Liver (tissue), 9 donors: Measurements from ENCODE around the gene FGF11. TPM values are rescaled to one million over a fixed set of nuclear protein-coding genes. Genes with fewer than 3 reads are reported as not detected.

Experiments
- DNase-seq: peaks from one replicate; pipeline ENCODE4 v3.0.0-alpha.2; 2017; ENCODE audit warnings: low spot score
- H3K27ac ChIP-seq, 2 donors: one replicate each; pipeline ENCODE4 v1.7.0; 2013; ENCODE audit warnings: inconsistent platforms in 2 of 2, low read length in 2 of 2, control low read depth in 1 of 2, low read depth in 1 of 2, mild to moderate bottlenecking in 1 of 2
- H3K27me3 ChIP-seq, 4 donors: one replicate each; pipeline versions ENCODE4 v1.6.1 to v1.7.0; 2013; ENCODE audit warnings: low read length in 3 of 4, inconsistent platforms in 1 of 4, mild to moderate bottlenecking in 1 of 4, moderate library complexity in 1 of 4; ENCODE audit not compliant: control insufficient read depth in 4 of 4, insufficient read depth in 4 of 4
- H3K36me3 ChIP-seq, 4 donors: one replicate each; pipeline versions ENCODE4 v1.6.1 to v1.7.0; 2013; ENCODE audit warnings: low read length in 3 of 4, mild to moderate bottlenecking in 3 of 4, low read depth in 1 of 4, moderate library complexity in 1 of 4; ENCODE audit not compliant: control insufficient read depth in 4 of 4, insufficient read depth in 3 of 4
- H3K4me1 ChIP-seq, 4 donors: one replicate each; pipeline versions ENCODE4 v1.6.1 to v1.7.0; 2013; ENCODE audit warnings: low read length in 3 of 4, mild to moderate bottlenecking in 3 of 4, moderate library complexity in 1 of 4; ENCODE audit not compliant: control insufficient read depth in 4 of 4, insufficient read depth in 4 of 4
- H3K4me3 ChIP-seq, 3 donors: one replicate each; pipeline versions ENCODE4 v1.6.1 to v1.7.0; 2013; ENCODE audit warnings: low read length in 3 of 3, control low read depth in 1 of 3, low read depth in 1 of 3, mild to moderate bottlenecking in 1 of 3
- H3K9ac ChIP-seq, 2 donors: one replicate each; pipeline ENCODE4 v1.7.0; 2013; ENCODE audit warnings: low read length in 2 of 2, mild to moderate bottlenecking in 2 of 2, moderate library complexity in 2 of 2, control low read depth in 1 of 2, low read depth in 1 of 2
- H3K9me3 ChIP-seq, 4 donors: one replicate each; pipeline versions ENCODE4 v1.6.1 to v1.7.0; 2013; ENCODE audit warnings: low read length in 3 of 4; ENCODE audit not compliant: control insufficient read depth in 4 of 4
- EGR1 ChIP-seq, 2 donors: IDR thresholded peaks; 2 replicates each; pipeline ENCODE4 v1.6.1; 2016 to 2018; ENCODE audit warnings: antibody characterized with exemption in 2 of 2, low read depth in 2 of 2
- FOXA1 ChIP-seq: IDR thresholded peaks from 2 replicates; pipeline ENCODE4 v1.6.1; 2016; ENCODE audit warnings: antibody characterized with exemption
- FOXA2 ChIP-seq: IDR thresholded peaks from 2 replicates; pipeline ENCODE4 v1.6.1; 2016; ENCODE audit warnings: antibody characterized with exemption
- GABPA ChIP-seq, 2 donors: IDR thresholded peaks in 1 of 2; conservative IDR thresholded peaks in 1 of 2; 2 replicates each; pipeline ENCODE4 v1.6.1; 2016; ENCODE audit warnings: antibody characterized with exemption in 2 of 2, mild to moderate bottlenecking in 1 of 2, moderate library complexity in 1 of 2
- HNF4A ChIP-seq, 2 donors: conservative IDR thresholded peaks; 2 replicates each; pipeline ENCODE4 v1.6.1; 2016; ENCODE audit warnings: antibody characterized with exemption in 2 of 2, mild to moderate bottlenecking in 2 of 2
- HNF4G ChIP-seq: IDR thresholded peaks from 2 replicates; pipeline ENCODE4 v1.6.1; 2016; ENCODE audit warnings: antibody characterized with exemption
- JUND ChIP-seq, 2 donors: IDR thresholded peaks; 2 replicates each; pipeline ENCODE4 v1.6.1; 2016; ENCODE audit warnings: antibody characterized with exemption in 2 of 2
- NR2F2 ChIP-seq: IDR thresholded peaks from 2 replicates; pipeline ENCODE4 v1.6.1; 2016; ENCODE audit warnings: antibody characterized with exemption
- RAD21 ChIP-seq, 2 donors: IDR thresholded peaks; 2 replicates each; pipeline ENCODE4 v1.6.1; 2016; ENCODE audit warnings: antibody characterized with exemption in 2 of 2, mild to moderate bottlenecking in 2 of 2
- RXRA ChIP-seq, 2 donors: IDR thresholded peaks; 2 replicates each; pipeline ENCODE4 v1.6.1; 2017 to 2018; ENCODE audit warnings: antibody characterized with exemption in 2 of 2, mild to moderate bottlenecking in 1 of 2
- SP1 ChIP-seq: IDR thresholded peaks from 2 replicates; pipeline ENCODE4 v1.6.1; 2018; ENCODE audit warnings: antibody characterized with exemption, mild to moderate bottlenecking
- TAF1 ChIP-seq: conservative IDR thresholded peaks from 2 replicates; pipeline ENCODE4 v1.6.1; 2016; ENCODE audit warnings: antibody characterized with exemption, mild to moderate bottlenecking
- YY1 ChIP-seq: IDR thresholded peaks from 2 replicates; pipeline ENCODE4 v1.6.1; 2016; ENCODE audit warnings: antibody characterized with exemption, mild to moderate bottlenecking
- WGBS: extraction: QIAGEN DNeasy Blood & Tissue Kit; methylation state at CpG from one replicate; pipeline ENCODE4 v1.1.7; 2013; 5-methylcytosine and 5-hydroxymethylcytosine counted together
- polyA plus RNA-seq, 2 donors: library from polyadenylated mRNA; stranded (reverse) in 1 of 2; unstranded in 1 of 2; fragments of 200-250 nt in 1 of 2; fragments of >200 nt in 1 of 2; fragmentation: Nextera tagmentation in 1 of 2; extraction: Ambion mirVana in 1 of 2; gene quantifications; one replicate each; pipeline versions ENCODE4 v1.2.1 to v1.2.3, GENCODE V29; 2013 to 2015
- total RNA-seq, 2 donors: library from RNA; depleted of rRNA; stranded (reverse); fragments of >200 nt; gene quantifications; one replicate each; pipeline ENCODE4 v1.2.3, GENCODE V29; 2014
- TF ChIP-seq, protein P1 (sequence below): IDR thresholded peaks from 2 replicates; pipeline ENCODE4 v1.6.1; 2016; ENCODE audit warnings: antibody characterized with exemption
- TF ChIP-seq, protein P2 (sequence below): fragments of 150-350 bp; IDR thresholded peaks from 2 replicates; pipeline ENCODE4 v1.5.1; 2017; ENCODE audit warnings: improper control_type of control experiment, low read depth, low read length; ENCODE audit not compliant: missing input control
- TF ChIP-seq, protein P3 (sequence below): IDR thresholded peaks from 2 replicates; pipeline ENCODE4 v1.6.1; 2016; ENCODE audit warnings: antibody characterized with exemption
- TF ChIP-seq, protein P4 (sequence below): IDR thresholded peaks from 2 replicates; pipeline ENCODE4 v1.6.1; 2016; ENCODE audit warnings: antibody characterized with exemption, mild to moderate bottlenecking
- TF ChIP-seq, protein P5 (sequence below): IDR thresholded peaks from 2 replicates; pipeline ENCODE4 v1.6.1; 2016; ENCODE audit warnings: antibody characterized with exemption
- donor health status: healthy.
- donor health status: healthy.
- donor health status: healthy.
- donor health status: healthy.
- donor health status: healthy.

Gene FGF11
- total and polyA plus RNA-seq, 4 donors = 0.17 to 0.25 (median 0.20) TPM

DNA sequence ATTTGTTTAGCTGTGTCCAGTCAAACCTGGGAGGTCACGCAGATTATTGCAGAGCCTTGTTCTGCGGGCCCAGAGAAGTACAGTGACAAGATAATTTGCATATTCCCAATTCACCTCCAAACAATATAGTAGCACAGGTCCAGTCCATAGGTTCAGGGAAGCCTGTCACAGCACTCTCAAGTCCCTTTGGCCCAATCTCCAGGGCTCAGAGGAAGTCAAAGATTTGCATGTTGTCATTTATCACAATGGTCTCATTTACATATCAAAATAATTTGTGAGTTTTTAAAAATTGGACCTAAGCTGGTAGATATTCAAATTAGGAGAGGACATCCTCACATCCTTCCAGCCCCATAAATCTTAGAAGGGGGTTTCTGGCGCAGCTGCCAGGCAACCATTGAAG, 28.2 kb downstream of the FGF11 start:
- peaks cover 0 to 8% (median 3%) of the 10 kb centered on the region in 4 donors for H3K36me3 ChIP-seq
- H3K27me3 ChIP-seq = no peaks in the 10 kb centered on the region
- TF ChIP-seq YY1 (no peak), RXRA (IDR thresholded peaks at IDR 0.05) (no peak), NR2F2 (no peak), RAD21 (IDR thresholded peaks at IDR 0.05) (no peak), FOXA2 (no peak), EGR1 (IDR thresholded peaks at IDR 0.05; ENCODE audit: low read depth in 2 of 2) (no peak), GABPA (IDR thresholded peaks at IDR 0.05 in 1 of 2, conservative IDR thresholded peaks at IDR 0.05 in 1 of 2) (no peak), FOXA1 (no peak), SP1 (no peak), TAF1 (no peak), HNF4A (conservative IDR thresholded peaks at IDR 0.05) (no peak), HNF4G (no peak), JUND (IDR thresholded peaks at IDR 0.05) (no peak)
- TF ChIP-seq, protein P1, sequence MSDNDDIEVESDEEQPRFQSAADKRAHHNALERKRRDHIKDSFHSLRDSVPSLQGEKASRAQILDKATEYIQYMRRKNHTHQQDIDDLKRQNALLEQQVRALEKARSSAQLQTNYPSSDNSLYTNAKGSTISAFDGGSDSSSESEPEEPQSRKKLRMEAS = no peak
- TF ChIP-seq, protein P2, sequence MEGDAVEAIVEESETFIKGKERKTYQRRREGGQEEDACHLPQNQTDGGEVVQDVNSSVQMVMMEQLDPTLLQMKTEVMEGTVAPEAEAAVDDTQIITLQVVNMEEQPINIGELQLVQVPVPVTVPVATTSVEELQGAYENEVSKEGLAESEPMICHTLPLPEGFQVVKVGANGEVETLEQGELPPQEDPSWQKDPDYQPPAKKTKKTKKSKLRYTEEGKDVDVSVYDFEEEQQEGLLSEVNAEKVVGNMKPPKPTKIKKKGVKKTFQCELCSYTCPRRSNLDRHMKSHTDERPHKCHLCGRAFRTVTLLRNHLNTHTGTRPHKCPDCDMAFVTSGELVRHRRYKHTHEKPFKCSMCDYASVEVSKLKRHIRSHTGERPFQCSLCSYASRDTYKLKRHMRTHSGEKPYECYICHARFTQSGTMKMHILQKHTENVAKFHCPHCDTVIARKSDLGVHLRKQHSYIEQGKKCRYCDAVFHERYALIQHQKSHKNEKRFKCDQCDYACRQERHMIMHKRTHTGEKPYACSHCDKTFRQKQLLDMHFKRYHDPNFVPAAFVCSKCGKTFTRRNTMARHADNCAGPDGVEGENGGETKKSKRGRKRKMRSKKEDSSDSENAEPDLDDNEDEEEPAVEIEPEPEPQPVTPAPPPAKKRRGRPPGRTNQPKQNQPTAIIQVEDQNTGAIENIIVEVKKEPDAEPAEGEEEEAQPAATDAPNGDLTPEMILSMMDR = no peak
- TF ChIP-seq, protein P3, sequence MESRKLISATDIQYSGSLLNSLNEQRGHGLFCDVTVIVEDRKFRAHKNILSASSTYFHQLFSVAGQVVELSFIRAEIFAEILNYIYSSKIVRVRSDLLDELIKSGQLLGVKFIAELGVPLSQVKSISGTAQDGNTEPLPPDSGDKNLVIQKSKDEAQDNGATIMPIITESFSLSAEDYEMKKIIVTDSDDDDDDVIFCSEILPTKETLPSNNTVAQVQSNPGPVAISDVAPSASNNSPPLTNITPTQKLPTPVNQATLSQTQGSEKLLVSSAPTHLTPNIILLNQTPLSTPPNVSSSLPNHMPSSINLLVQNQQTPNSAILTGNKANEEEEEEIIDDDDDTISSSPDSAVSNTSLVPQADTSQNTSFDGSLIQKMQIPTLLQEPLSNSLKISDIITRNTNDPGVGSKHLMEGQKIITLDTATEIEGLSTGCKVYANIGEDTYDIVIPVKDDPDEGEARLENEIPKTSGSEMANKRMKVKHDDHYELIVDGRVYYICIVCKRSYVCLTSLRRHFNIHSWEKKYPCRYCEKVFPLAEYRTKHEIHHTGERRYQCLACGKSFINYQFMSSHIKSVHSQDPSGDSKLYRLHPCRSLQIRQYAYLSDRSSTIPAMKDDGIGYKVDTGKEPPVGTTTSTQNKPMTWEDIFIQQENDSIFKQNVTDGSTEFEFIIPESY = no peak
- TF ChIP-seq, protein P4, sequence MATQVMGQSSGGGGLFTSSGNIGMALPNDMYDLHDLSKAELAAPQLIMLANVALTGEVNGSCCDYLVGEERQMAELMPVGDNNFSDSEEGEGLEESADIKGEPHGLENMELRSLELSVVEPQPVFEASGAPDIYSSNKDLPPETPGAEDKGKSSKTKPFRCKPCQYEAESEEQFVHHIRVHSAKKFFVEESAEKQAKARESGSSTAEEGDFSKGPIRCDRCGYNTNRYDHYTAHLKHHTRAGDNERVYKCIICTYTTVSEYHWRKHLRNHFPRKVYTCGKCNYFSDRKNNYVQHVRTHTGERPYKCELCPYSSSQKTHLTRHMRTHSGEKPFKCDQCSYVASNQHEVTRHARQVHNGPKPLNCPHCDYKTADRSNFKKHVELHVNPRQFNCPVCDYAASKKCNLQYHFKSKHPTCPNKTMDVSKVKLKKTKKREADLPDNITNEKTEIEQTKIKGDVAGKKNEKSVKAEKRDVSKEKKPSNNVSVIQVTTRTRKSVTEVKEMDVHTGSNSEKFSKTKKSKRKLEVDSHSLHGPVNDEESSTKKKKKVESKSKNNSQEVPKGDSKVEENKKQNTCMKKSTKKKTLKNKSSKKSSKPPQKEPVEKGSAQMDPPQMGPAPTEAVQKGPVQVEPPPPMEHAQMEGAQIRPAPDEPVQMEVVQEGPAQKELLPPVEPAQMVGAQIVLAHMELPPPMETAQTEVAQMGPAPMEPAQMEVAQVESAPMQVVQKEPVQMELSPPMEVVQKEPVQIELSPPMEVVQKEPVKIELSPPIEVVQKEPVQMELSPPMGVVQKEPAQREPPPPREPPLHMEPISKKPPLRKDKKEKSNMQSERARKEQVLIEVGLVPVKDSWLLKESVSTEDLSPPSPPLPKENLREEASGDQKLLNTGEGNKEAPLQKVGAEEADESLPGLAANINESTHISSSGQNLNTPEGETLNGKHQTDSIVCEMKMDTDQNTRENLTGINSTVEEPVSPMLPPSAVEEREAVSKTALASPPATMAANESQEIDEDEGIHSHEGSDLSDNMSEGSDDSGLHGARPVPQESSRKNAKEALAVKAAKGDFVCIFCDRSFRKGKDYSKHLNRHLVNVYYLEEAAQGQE = no peak
- TF ChIP-seq, protein P5, sequence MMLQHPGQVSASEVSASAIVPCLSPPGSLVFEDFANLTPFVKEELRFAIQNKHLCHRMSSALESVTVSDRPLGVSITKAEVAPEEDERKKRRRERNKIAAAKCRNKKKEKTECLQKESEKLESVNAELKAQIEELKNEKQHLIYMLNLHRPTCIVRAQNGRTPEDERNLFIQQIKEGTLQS = no peak

More for the DNA sequence above, 28.2 kb downstream of the FGF11 start:
- H3K4me3 ChIP-seq = no peak overlapping the region
- WGBS = 85% methylated on average over 3 of the region's 3 CpGs
- no peak overlapping the region for H3K9ac ChIP-seq
- peak overlapping the region in 1 of 2 donors; percentile 46 for H3K27ac ChIP-seq
- H3K4me1 ChIP-seq = peaks cover 0 to 20% (median 12%) of the 10 kb centered on the region in 4 donors
- DNase-seq = no peak
- H3K9me3 ChIP-seq = no peaks in the 10 kb centered on the region
